Ovary (tissue), 3 donors: Measurements from ENCODE around the gene ELAVL3.

Source experiments
- POLR2A ChIP-seq: fragments of 450-650 bp; IDR thresholded peaks from one replicate; pipeline ENCODE4 v1.6.1; 2017; ENCODE audit warnings: antibody characterized with exemption, mild to moderate bottlenecking, moderate library complexity
- TF ChIP-seq, protein P1 (sequence below), 3 donors: fragments of 450-650 bp in 2 of 3; fragments of 200-600 bp in 1 of 3; IDR thresholded peaks; one replicate each; pipeline versions ENCODE4 v1.5.1 to v1.8.0; 2016 to 2022; ENCODE audit warnings: antibody characterized with exemption in 3 of 3, mild to moderate bottlenecking in 1 of 3
- donor health status: DM: no; HTN: no; CAD: no.

DNA sequence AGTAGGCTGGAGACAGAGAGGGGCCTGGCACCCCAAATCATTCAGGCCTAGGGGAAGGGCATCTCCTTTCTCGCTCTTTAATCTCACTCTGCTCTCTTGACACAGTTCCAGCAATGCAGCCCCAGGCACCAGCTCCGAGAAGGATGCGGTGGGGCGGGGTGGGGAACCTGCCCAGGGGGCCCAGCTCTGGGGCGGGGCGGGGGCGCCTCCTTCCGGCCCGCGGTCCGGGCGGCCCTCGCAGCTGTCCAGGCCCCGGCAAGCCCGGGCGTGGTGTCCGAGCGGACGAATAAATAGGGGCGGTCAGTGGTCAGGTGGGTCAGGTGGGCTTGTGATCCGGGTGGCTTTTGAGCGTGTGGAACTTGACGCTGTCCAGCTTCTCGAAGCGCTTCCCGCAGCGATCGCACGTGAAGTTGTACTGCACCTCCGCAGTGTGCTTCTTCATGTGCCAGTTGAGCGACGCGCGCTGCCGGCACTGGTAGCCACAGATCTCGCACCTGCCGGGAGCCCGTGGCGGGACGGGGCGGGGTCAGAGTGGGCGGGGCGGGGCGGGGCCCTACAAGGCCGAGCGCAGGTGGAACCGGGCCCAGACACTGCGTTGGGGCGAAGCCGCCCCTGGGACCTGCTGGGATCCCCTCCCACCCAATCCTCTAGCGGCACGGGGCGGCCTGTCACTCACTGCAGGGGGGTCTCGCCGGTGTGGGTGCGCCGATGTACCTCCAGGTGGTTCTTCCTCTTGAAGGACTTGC, 2.7 kb upstream of the ELAVL3 start:
- TF ChIP-seq POLR2A = no peak
- TF ChIP-seq, protein P1, sequence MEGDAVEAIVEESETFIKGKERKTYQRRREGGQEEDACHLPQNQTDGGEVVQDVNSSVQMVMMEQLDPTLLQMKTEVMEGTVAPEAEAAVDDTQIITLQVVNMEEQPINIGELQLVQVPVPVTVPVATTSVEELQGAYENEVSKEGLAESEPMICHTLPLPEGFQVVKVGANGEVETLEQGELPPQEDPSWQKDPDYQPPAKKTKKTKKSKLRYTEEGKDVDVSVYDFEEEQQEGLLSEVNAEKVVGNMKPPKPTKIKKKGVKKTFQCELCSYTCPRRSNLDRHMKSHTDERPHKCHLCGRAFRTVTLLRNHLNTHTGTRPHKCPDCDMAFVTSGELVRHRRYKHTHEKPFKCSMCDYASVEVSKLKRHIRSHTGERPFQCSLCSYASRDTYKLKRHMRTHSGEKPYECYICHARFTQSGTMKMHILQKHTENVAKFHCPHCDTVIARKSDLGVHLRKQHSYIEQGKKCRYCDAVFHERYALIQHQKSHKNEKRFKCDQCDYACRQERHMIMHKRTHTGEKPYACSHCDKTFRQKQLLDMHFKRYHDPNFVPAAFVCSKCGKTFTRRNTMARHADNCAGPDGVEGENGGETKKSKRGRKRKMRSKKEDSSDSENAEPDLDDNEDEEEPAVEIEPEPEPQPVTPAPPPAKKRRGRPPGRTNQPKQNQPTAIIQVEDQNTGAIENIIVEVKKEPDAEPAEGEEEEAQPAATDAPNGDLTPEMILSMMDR (IDR thresholded peaks at IDR 0.05) = no peak
